DND-41 (cell line): ENCODE data around the gene ENDOD1.
"Not testable (repeated sequence)": the region's sequence is repeated elsewhere in the genome, so short reads cannot be mapped to it uniquely, and the experiment has no call there.

ENCODE experiments used
- ATAC-seq: fragments of 200-7000 bp; cut with Tn5 transposase; 3 replicates; pipeline ENCODE4 v1.9.1; 2021; ENCODE audit warnings: low read depth; ENCODE audit not compliant: insufficient read depth
- DNase-seq: peaks from one replicate; pipeline ENCODE4 v3.0.0-alpha.2; 2020
- H2AFZ ChIP-seq: 2 replicates; pipeline ENCODE4 v1.6.0; 2012; ENCODE audit warnings: low read depth, low read length
- H3K27ac ChIP-seq: 2 replicates; pipeline ENCODE4 v1.5.1; 2012; ENCODE audit warnings: low read length, inconsistent platforms
- H3K27me3 ChIP-seq: fragments of 200-600 bp; sonication (generic); 2 replicates; pipeline ENCODE4 v1.6.0; 2012; ENCODE audit warnings: low read length, mild to moderate bottlenecking, inconsistent platforms; ENCODE audit not compliant: insufficient read depth, poor library complexity
- H3K36me3 ChIP-seq: 2 replicates; pipeline ENCODE4 v1.5.1; 2012; ENCODE audit warnings: low read length, inconsistent platforms; ENCODE audit not compliant: insufficient read depth
- H3K4me1 ChIP-seq: 2 replicates; pipeline ENCODE4 v1.5.1; 2012; ENCODE audit warnings: mild to moderate bottlenecking, low read length; ENCODE audit not compliant: insufficient read depth
- H3K4me2 ChIP-seq: 2 replicates; pipeline ENCODE4 v1.6.0; 2012; ENCODE audit warnings: mild to moderate bottlenecking, moderate library complexity, low read length, inconsistent platforms; ENCODE audit not compliant: insufficient read depth
- H3K4me3 ChIP-seq, 2 experiments: fragments of 200-600 bp in 1 of 2; shearing (Covaris generic) in 1 of 2; 2 replicates each; pipeline ENCODE4 v1.5.1; 2012 to 2016; ENCODE audit warnings: inconsistent platforms in 2 of 2, low read length in 2 of 2, mild to moderate bottlenecking in 2 of 2, low read depth in 1 of 2, moderate library complexity in 1 of 2
- H3K79me2 ChIP-seq: 2 replicates; pipeline ENCODE4 v1.6.0; 2012; ENCODE audit warnings: low read length, inconsistent platforms; ENCODE audit not compliant: insufficient read depth
- H3K9ac ChIP-seq: 2 replicates; pipeline ENCODE4 v1.6.0; 2012; ENCODE audit warnings: low read depth, mild to moderate bottlenecking, inconsistent platforms, low read length, moderate library complexity
- H3K9me3 ChIP-seq: 2 replicates; pipeline ENCODE4 v1.5.1; 2012; ENCODE audit warnings: low read length, moderate library complexity, mild to moderate bottlenecking, inconsistent platforms; ENCODE audit not compliant: insufficient read depth, severe bottlenecking
- H4K20me1 ChIP-seq: 2 replicates; pipeline ENCODE4 v1.6.0; 2012; ENCODE audit warnings: low read length; ENCODE audit not compliant: insufficient read depth
- EZH2 ChIP-seq: IDR thresholded peaks from 3 replicates; pipeline ENCODE4 v1.6.1; 2012; ENCODE audit warnings: borderline replicate concordance, low read depth, mild to moderate bottlenecking, moderate library complexity, low read length, inconsistent platforms; ENCODE audit not compliant: severe bottlenecking
- TF ChIP-seq, protein P1 (sequence below): IDR thresholded peaks from 2 replicates; pipeline ENCODE4 v1.5.1; 2012; ENCODE audit warnings: borderline replicate concordance, low read length, moderate library complexity, mild to moderate bottlenecking; ENCODE audit not compliant: poor library complexity, severe bottlenecking; ENCODE audit errors: extremely low read depth

The ENDOD1 gene

DNA sequence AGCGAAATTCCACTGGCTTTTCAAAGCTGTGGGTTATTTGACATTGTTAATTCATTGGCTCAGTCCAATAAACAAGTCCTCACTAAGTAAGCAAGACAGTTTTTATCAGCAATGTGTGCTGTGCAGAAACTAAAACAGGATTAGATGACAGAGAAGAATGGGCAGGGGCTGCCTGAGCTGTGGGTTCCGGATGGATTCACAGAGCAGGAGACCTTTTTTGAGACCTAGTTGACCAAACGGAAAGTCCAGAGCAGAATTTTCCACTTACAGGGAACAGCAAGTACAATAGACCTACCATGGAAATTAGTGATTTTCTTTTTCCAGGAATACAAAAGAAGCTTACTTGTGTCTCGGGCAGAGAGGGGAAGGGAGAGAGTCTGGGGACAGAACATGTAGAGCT, 45.6 kb upstream of the ENDOD1 start:
- Histone ChIP-seq H3K27ac (no peak overlapping the region), H3K79me2 (no peaks in the 10 kb centered on the region), H2AFZ (no peak overlapping the region), H3K4me1 (no peaks in the 10 kb centered on the region), H3K36me3 (no peaks in the 10 kb centered on the region), H3K9me3 (no peaks in the 10 kb centered on the region), H3K9ac (no peak overlapping the region), H3K27me3 (peaks cover 4% of the 10 kb centered on the region), H4K20me1 (no peaks in the 10 kb centered on the region), H3K4me3 (no peak overlapping the region), H3K4me2 (no peak overlapping the region)
- no peak for ATAC-seq
- no peak for TF ChIP-seq EZH2
- TF ChIP-seq, protein P1, sequence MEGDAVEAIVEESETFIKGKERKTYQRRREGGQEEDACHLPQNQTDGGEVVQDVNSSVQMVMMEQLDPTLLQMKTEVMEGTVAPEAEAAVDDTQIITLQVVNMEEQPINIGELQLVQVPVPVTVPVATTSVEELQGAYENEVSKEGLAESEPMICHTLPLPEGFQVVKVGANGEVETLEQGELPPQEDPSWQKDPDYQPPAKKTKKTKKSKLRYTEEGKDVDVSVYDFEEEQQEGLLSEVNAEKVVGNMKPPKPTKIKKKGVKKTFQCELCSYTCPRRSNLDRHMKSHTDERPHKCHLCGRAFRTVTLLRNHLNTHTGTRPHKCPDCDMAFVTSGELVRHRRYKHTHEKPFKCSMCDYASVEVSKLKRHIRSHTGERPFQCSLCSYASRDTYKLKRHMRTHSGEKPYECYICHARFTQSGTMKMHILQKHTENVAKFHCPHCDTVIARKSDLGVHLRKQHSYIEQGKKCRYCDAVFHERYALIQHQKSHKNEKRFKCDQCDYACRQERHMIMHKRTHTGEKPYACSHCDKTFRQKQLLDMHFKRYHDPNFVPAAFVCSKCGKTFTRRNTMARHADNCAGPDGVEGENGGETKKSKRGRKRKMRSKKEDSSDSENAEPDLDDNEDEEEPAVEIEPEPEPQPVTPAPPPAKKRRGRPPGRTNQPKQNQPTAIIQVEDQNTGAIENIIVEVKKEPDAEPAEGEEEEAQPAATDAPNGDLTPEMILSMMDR, result no peak
- no peak for DNase-seq

DNA sequence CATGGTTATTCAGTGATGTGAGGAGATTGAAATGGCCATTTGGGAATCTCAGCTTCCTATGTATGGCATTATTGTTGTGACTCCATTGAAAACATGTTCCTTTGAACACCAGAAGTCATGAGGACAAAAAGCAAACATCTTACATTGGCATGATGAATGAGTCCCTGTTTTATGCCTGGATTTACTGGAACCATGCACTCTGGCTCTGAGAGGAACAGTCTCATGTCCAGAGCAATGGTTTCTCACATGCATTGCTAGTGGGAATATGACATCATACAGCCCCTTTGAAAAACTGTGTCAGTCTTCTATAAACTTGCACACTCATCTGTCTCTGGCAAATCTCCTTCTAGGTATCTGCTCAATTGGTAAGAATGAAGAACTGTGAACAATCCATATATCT, 43.8 kb upstream of the ENDOD1 start:
- Histone ChIP-seq H4K20me1 (no peaks in the 10 kb centered on the region), H3K27me3 (peaks cover 4% of the 10 kb centered on the region), H3K4me3 (no peak overlapping the region), H3K9me3 (no peaks in the 10 kb centered on the region), H3K4me2 (no peak overlapping the region), H2AFZ (no peak overlapping the region), H3K79me2 (no peaks in the 10 kb centered on the region), H3K27ac (no peak overlapping the region), H3K36me3 (no peaks in the 10 kb centered on the region), H3K4me1 (no peaks in the 10 kb centered on the region), H3K9ac (no peak overlapping the region)
- ATAC-seq (no peak), DNase-seq (no peak)
- TF ChIP-seq, protein P1, result no peak
- no peak for TF ChIP-seq EZH2

DNA sequence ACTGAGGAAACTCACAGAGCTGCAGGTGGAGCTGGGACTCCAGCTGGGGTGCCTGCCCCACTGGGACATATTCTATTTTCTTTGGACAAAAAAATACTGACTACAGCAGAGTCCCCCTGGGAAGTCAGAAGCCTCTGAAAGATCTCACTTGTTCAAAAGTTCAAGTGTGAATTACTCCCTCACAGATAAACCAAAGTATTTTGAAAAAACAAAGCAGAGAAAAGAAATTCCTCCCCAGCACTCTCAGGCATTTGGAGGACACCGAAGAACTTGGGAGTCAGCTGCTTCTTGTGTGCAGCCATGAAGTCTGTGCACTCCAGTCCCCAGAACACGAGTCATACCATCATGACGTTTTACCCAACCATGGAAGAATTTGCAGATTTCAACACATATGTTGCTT, 40.5 kb upstream of the ENDOD1 start, which contains the start of gene KDM4F:
KDM4F (plus strand) TSS at position 301 of the 400 bp plus-strand sequence.
- not testable (repeated sequence) for H4K20me1 ChIP-seq, H3K79me2 ChIP-seq, H3K4me1 ChIP-seq, H3K27me3 ChIP-seq, H3K9me3 ChIP-seq, H3K27ac ChIP-seq, H2AFZ ChIP-seq, H3K9ac ChIP-seq, ATAC-seq, H3K36me3 ChIP-seq, H3K4me3 ChIP-seq, DNase-seq, H3K4me2 ChIP-seq

DNA sequence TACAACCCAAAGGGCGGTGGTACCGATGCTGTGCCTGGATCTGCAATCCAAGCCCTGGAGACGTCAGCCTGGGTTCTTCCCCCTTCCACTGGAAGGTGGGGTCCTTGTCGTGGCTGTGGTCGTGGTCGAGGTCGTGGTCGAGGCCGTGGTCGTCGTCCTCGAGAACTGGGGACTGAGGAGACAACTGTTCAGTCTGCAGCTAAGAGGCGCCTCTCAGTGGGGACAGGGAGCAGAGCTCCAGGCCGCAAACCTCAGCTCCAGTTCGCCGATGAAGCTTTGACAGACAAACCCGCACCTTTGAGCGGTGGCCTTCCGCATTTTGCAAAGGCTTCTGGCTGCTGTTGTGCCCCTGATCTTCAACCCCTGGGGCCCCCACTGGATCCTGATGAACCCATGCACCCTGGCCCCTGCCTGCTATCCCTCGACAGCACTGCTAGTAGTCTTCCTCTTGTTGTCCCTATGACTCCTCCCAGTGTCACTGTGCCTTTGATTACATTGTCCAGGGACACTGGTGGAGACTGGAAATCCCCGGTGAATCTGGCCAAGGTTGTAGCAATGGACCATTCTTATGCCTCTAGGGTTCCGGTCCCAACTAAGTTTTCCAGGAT, 38.9 kb upstream of the ENDOD1 start:
- Histone ChIP-seq H3K4me1 (no peaks in the 10 kb centered on the region), H4K20me1 (no peaks in the 10 kb centered on the region), H3K9ac (no peak overlapping the region), H3K27me3 (peaks cover 4% of the 10 kb centered on the region), H3K36me3 (no peaks in the 10 kb centered on the region), H3K4me2 (no peak overlapping the region), H3K27ac (no peak overlapping the region), H3K4me3 (no peak overlapping the region), H3K79me2 (no peaks in the 10 kb centered on the region), H3K9me3 (no peaks in the 10 kb centered on the region), H2AFZ (no peak overlapping the region)
- no peak for TF ChIP-seq EZH2
- TF ChIP-seq, protein P1, result no peak
- DNase-seq (no peak), ATAC-seq (no peak)
